GM12872 (cell line): ENCODE measurements around the gene THADA.

Experiments
- CTCF ChIP-seq: IDR thresholded peaks from 3 replicates; pipeline ENCODE4 v1.5.1; 2011; ENCODE audit warnings: low read depth, mild to moderate bottlenecking, low read length, moderate library complexity; ENCODE audit not compliant: insufficient read depth

THADA gene

GRCh38 chr2:43438858-43439655 lies 156.8 kb downstream of the THADA start:
- no peak for TF ChIP-seq CTCF

- no peak for TF ChIP-seq CTCF
These were observed 157.5 kb downstream of the THADA start for GRCh38 chr2:43438342-43438741.

- no peak for TF ChIP-seq CTCF
These were observed 158.5 kb downstream of the THADA start for GRCh38 chr2:43437363-43437762.

GRCh38 chr2:43436431-43436830 lies 159.4 kb downstream of the THADA start:
- TF ChIP-seq CTCF: no peak

- no peak for TF ChIP-seq CTCF
These were observed 160.1 kb downstream of the THADA start for GRCh38 chr2:43435746-43436145.

GRCh38 chr2:43430489-43430888 lies 165.3 kb downstream of the THADA start:
- no peak for TF ChIP-seq CTCF

GRCh38 chr2:43429369-43429768 lies 166.5 kb downstream of the THADA start:
- TF ChIP-seq CTCF: no peak
